GM23338 (cell line): ENCODE measurements around the gene C8A. TPM values are rescaled to one million over a fixed set of nuclear protein-coding genes. Genes with fewer than 3 reads are reported as not detected.

ENCODE experiments used
- ATAC-seq: fragments of 200-7000 bp; cut with Tn5 transposase; 3 replicates; pipeline ENCODE4 v1.9.1; 2020
- DNase-seq: peaks from one replicate; pipeline ENCODE4 v3.0.0-alpha.2; 2015; ENCODE audit warnings: low spot score
- H2AFZ ChIP-seq: fragments of 200-600 bp; sonication (generic); 2 replicates; pipeline ENCODE4 v1.8.0; 2016; ENCODE audit warnings: antibody characterized with exemption, mild to moderate bottlenecking, moderate library complexity
- H3F3A ChIP-seq: fragments of 200-600 bp; sonication (generic); replicated peaks from 2 replicates; pipeline ENCODE4 v1.8.0; 2017; ENCODE audit warnings: antibody characterized with exemption, mixed run types, low read depth
- H3K27ac ChIP-seq: fragments of 200-600 bp; sonication (generic); 2 replicates; pipeline ENCODE4 v1.6.1; 2016; ENCODE audit warnings: low read depth
- H3K27me3 ChIP-seq: fragments of 200-600 bp; sonication (generic); 2 replicates; pipeline ENCODE4 v1.8.0; 2016; ENCODE audit warnings: mild to moderate bottlenecking, mixed run types, moderate library complexity; ENCODE audit not compliant: insufficient read depth
- H3K36me3 ChIP-seq: fragments of 200-600 bp; sonication (generic); 2 replicates; pipeline ENCODE4 v1.8.0; 2016; ENCODE audit warnings: mild to moderate bottlenecking; ENCODE audit not compliant: insufficient read depth
- H3K4me1 ChIP-seq: fragments of 200-600 bp; sonication (generic); 2 replicates; pipeline ENCODE4 v1.8.0; 2016; ENCODE audit warnings: mild to moderate bottlenecking, moderate library complexity; ENCODE audit not compliant: insufficient read depth
- H3K4me2 ChIP-seq: fragments of 200-600 bp; sonication (generic); 2 replicates; pipeline ENCODE4 v1.7.1; 2017; ENCODE audit warnings: mixed run types
- H3K4me3 ChIP-seq: fragments of 200-600 bp; sonication (generic); 2 replicates; pipeline ENCODE4 v1.6.1; 2016; ENCODE audit warnings: mixed run types
- H3K79me2 ChIP-seq: fragments of 200-600 bp; sonication (generic); replicated peaks from 2 replicates; pipeline ENCODE4 v1.8.0; 2017; ENCODE audit warnings: mild to moderate bottlenecking; ENCODE audit not compliant: insufficient read depth
- H3K9me2 ChIP-seq: fragments of 200-600 bp; sonication (generic); 2 replicates; pipeline ENCODE4 v1.8.0; 2017; ENCODE audit not compliant: insufficient read depth
- H4K20me1 ChIP-seq: fragments of 200-600 bp; sonication (generic); replicated peaks from 2 replicates; pipeline ENCODE4 v1.8.0; 2017; ENCODE audit warnings: mild to moderate bottlenecking; ENCODE audit not compliant: insufficient read depth
- H3K27ac Mint-ChIP-seq: 2 replicates; pipeline ENCODE4 v1.8.0; 2020; ENCODE audit warnings: inconsistent platforms, mild to moderate bottlenecking, moderate library complexity, mixed read lengths
- H3K27me3 Mint-ChIP-seq: 3 replicates; pipeline ENCODE4 v1.8.0; 2022; ENCODE audit warnings: low read depth, mild to moderate bottlenecking, moderate library complexity, mixed read lengths, inconsistent platforms; ENCODE audit not compliant: insufficient read depth, poor library complexity
- H3K36me3 Mint-ChIP-seq: 3 replicates; pipeline ENCODE4 v1.8.0; 2021; ENCODE audit warnings: low read depth, mild to moderate bottlenecking, inconsistent platforms, moderate library complexity, mixed read lengths
- H3K4me1 Mint-ChIP-seq: 3 replicates; pipeline ENCODE4 v1.8.0; 2020; ENCODE audit warnings: mild to moderate bottlenecking, inconsistent platforms, mixed read lengths
- H3K4me3 Mint-ChIP-seq: 3 replicates; pipeline ENCODE4 v1.8.0; 2021; ENCODE audit warnings: moderate library complexity, mild to moderate bottlenecking, inconsistent platforms, mixed read lengths
- H3K9me3 Mint-ChIP-seq: 3 replicates; pipeline ENCODE4 v1.8.0; 2020; ENCODE audit warnings: moderate library complexity, mild to moderate bottlenecking, inconsistent platforms, mixed read lengths
- CREB1 ChIP-seq: fragments of 250-450 bp; sonication (Bioruptor Pico); IDR thresholded peaks from 2 replicates; pipeline ENCODE4 v1.5.0; 2020; ENCODE audit warnings: low read depth, mild to moderate bottlenecking, moderate library complexity
- CTCF ChIP-seq, 2 experiments: fragments of 200-600 bp in 1 of 2; sonication (generic) in 1 of 2; conservative IDR thresholded peaks; 2 replicates each; pipeline versions ENCODE4 v1.5.1 to v1.6.1; 2016 to 2017; ENCODE audit warnings: antibody characterized with exemption in 2 of 2, low read depth in 2 of 2, mild to moderate bottlenecking in 2 of 2, moderate library complexity in 1 of 2
- ETS1 ChIP-seq: IDR thresholded peaks from 2 replicates; pipeline ENCODE4 v1.6.1; 2016; ENCODE audit warnings: antibody characterized with exemption
- EZH2 ChIP-seq: fragments of 200-600 bp; sonication (generic); IDR thresholded peaks from one replicate; pipeline ENCODE4 v1.8.0; 2017; ENCODE audit warnings: antibody characterized with exemption, mild to moderate bottlenecking, low read depth; ENCODE audit not compliant: unreplicated experiment
- JUNB ChIP-seq: IDR thresholded peaks from one replicate; pipeline ENCODE4 v1.6.1; 2016; ENCODE audit warnings: antibody characterized with exemption; ENCODE audit not compliant: unreplicated experiment
- NANOG ChIP-seq: IDR thresholded peaks from 2 replicates; pipeline ENCODE4 v1.6.1; 2016; ENCODE audit warnings: antibody characterized with exemption, borderline replicate concordance
- POLR2AphosphoS5 ChIP-seq: IDR thresholded peaks from 2 replicates; pipeline ENCODE4 v1.6.1; 2016; ENCODE audit warnings: antibody characterized with exemption, low read depth
- REST ChIP-seq: IDR thresholded peaks from one replicate; pipeline ENCODE4 v1.6.1; 2018; ENCODE audit warnings: antibody characterized with exemption; ENCODE audit not compliant: unreplicated experiment
- STAT1 ChIP-seq: IDR thresholded peaks from one replicate; pipeline ENCODE4 v1.6.1; 2016; ENCODE audit warnings: antibody characterized with exemption; ENCODE audit not compliant: unreplicated experiment
- ZNF462 ChIP-seq: fragments of 250-450 bp; sonication (Bioruptor Pico); IDR thresholded peaks from 2 replicates; pipeline ENCODE4 v1.5.0; 2020; ENCODE audit warnings: mild to moderate bottlenecking, moderate library complexity
- polyA plus RNA-seq: library from polyadenylated mRNA; unstranded; fragments of >200 nt; fragmentation: Nextera tagmentation; extraction: Ambion mirVana; gene quantifications from 2 replicates; pipeline ENCODE4 v1.2.1, GENCODE V29; 2016
- total RNA-seq: library from RNA; depleted of rRNA; stranded (reverse); fragments of >200 nt; shearing (Covaris generic); gene quantifications from 2 replicates; pipeline ENCODE4 v1.2.3, GENCODE V29; 2014

C8A gene
- total and polyA plus RNA-seq, 2 experiments from 2014 or later, result not detected

- TF ChIP-seq ZNF462 (no peak), NANOG (no peak), REST (no peak)
Measured at GRCh38 chr1:56924116-56924515, 69.5 kb downstream of the C8A start (continued).

- Mint-ChIP-seq H3K36me3 (no peaks in the 10 kb centered on the region), H3K27ac (no peak overlapping the region), H3K4me3 (no peak overlapping the region), H3K27me3 (peaks cover 1% of the 10 kb centered on the region), H3K9me3 (no peaks in the 10 kb centered on the region), H3K4me1 (peaks cover 9% of the 10 kb centered on the region; the same call in 2 of the 3 replicates)
- Histone ChIP-seq H3K27ac (no peak overlapping the region), H3K36me3 (no peaks in the 10 kb centered on the region), H3K4me2 (no peak overlapping the region), H3F3A (no peaks in the 10 kb centered on the region), H3K4me3 (no peak overlapping the region), H3K4me1 (0 out of 2 replicates have a peak, but pooled peaks cover 6% of the 10 kb centered on the region), H3K27me3 (no peaks in the 10 kb centered on the region), H4K20me1 (no peaks in the 10 kb centered on the region), H2AFZ (no peak overlapping the region), H3K79me2 (no peaks in the 10 kb centered on the region), H3K9me2 (no peaks in the 10 kb centered on the region)
- DNase-seq, result no peak
- no peak; the same call in 2 of the 3 replicates for ATAC-seq
- TF ChIP-seq CTCF (conservative IDR thresholded peaks at IDR 0.05; ENCODE audit: low read depth in 2 of 2) (no peak), POLR2AphosphoS5 (no peak), JUNB (no peak), ETS1 (no peak), EZH2 (no peak), CREB1 (CRISPR knock-in tag) (no peak), STAT1 (no peak)
Measured at GRCh38 chr1:56925193-56925592, 70.6 kb downstream of the C8A start.
